Stimulated activated CD4-positive, alpha-beta T cell treated with anti-CD3 and anti-CD28 coated beads, Interleukin-2, amount 100 ng/mL, for 24 hours (primary cell): ENCODE data around the gene THEM5.

Source experiments
- DNase-seq, 2 donors: peaks; one replicate each; pipeline ENCODE4 v3.0.0-alpha.2; 2020

The THEM5 gene

GRCh38 chr1:151839082-151839412 lies 14.5 kb downstream of the THEM5 start:
- no peak for DNase-seq

- peak in 1 of 2 donors; percentile 64 for DNase-seq
These were observed 15.1 kb downstream of the THEM5 start for GRCh38 chr1:151838222-151839081.

- no peak for DNase-seq
These were observed 15.7 kb downstream of the THEM5 start for GRCh38 chr1:151837884-151838221.

- no peak for DNase-seq
These were observed 16.3 kb downstream of the THEM5 start for GRCh38 chr1:151837197-151837596.

- no peak for DNase-seq
These were observed 17.9 kb downstream of the THEM5 start for GRCh38 chr1:151835596-151835995.

- DNase-seq: no peak
These were observed 19.3 kb downstream of the THEM5 start for GRCh38 chr1:151834239-151834638.

- no peak for DNase-seq
These were observed 20.2 kb downstream of the THEM5 start for GRCh38 chr1:151833172-151833900.

GRCh38 chr1:151832318-151832980 lies 21.1 kb downstream of the THEM5 start:
- DNase-seq: no peak

GRCh38 chr1:151831605-151832004 lies 21.9 kb downstream of the THEM5 start, which contains the start of gene RORC:
RORC (minus strand) TSS chr1:151831802; CDS start chr1:151831764, 38 bp downstream.
- DNase-seq: no peak

- DNase-seq: no peak
These were observed 22.3 kb downstream of the THEM5 start for GRCh38 chr1:151831256-151831591.

- DNase-seq: no peak
These were observed 23.5 kb downstream of the THEM5 start for GRCh38 chr1:151830055-151830454.

- DNase-seq: no peak
These were observed 24.0 kb downstream of the THEM5 start for GRCh38 chr1:151829352-151830046.

GRCh38 chr1:151828921-151829320 lies 24.6 kb downstream of the THEM5 start:
- DNase-seq: no peak

- DNase-seq: no peak
These were observed 25.7 kb downstream of the THEM5 start for GRCh38 chr1:151827853-151828252.

GRCh38 chr1:151825751-151826660 lies 27.5 kb downstream of the THEM5 start:
- DNase-seq: peak in 1 of 2 donors; percentile 55

GRCh38 chr1:151825204-151825603 lies 28.3 kb downstream of the THEM5 start:
- DNase-seq: no peak

- DNase-seq: no peak
These were observed 30.3 kb downstream of the THEM5 start for GRCh38 chr1:151823175-151823574.

- DNase-seq: peak; percentile 63 to 67
These were observed 31.1 kb downstream of the THEM5 start for GRCh38 chr1:151822404-151822803.

- no peak for DNase-seq
These were observed 32.6 kb downstream of the THEM5 start for GRCh38 chr1:151820940-151821339.

GRCh38 chr1:151819976-151820623 lies 33.4 kb downstream of the THEM5 start:
- DNase-seq: no peak

GRCh38 chr1:151819227-151819835 lies 34.2 kb downstream of the THEM5 start:
- no peak for DNase-seq
